Ascending aorta (tissue), 2 donors: ENCODE data around the gene E2F4. TPM values are rescaled to one million over a fixed set of nuclear protein-coding genes. Genes with fewer than 3 reads are reported as not detected.

Experiments
- DNase-seq, 2 donors: peaks; one replicate each; pipeline ENCODE4 v3.0.0-alpha.2; 2019; ENCODE audit warnings: low spot score in 2 of 2
- H3K27ac ChIP-seq, 2 donors: fragments of 200-600 bp; sonication (generic); one replicate each; pipeline ENCODE4 v1.5.1; 2016 to 2017; ENCODE audit warnings: mild to moderate bottlenecking in 1 of 2
- H3K27me3 ChIP-seq: fragments of 200-600 bp; sonication (generic); one replicate; pipeline ENCODE4 v1.5.1; 2017
- H3K36me3 ChIP-seq, 2 donors: fragments of 200-600 bp; sonication (generic); one replicate each; pipeline ENCODE4 v1.5.1; 2016
- H3K4me1 ChIP-seq, 2 donors: fragments of 200-600 bp; sonication (generic); one replicate each; pipeline ENCODE4 v1.5.1; 2016 to 2017; ENCODE audit warnings: mild to moderate bottlenecking in 1 of 2
- H3K4me3 ChIP-seq, 2 donors: fragments of 200-600 bp; sonication (generic); one replicate each; pipeline ENCODE4 v1.5.1; 2016 to 2017; ENCODE audit warnings: mild to moderate bottlenecking in 1 of 2
- H3K9me3 ChIP-seq, 2 donors: fragments of 200-600 bp; sonication (generic); one replicate each; pipeline ENCODE4 v1.5.1; 2016
- intact Hi-C: fragments of 100-400 bp; cut with DNase I; formaldehyde crosslinking; loops from one replicate; pipeline ENCODE4 v1.15.1; 2023
- total RNA-seq: library from RNA; depleted of rRNA; stranded (reverse); fragments of >200 nt; gene quantifications from one replicate; pipeline ENCODE4 v1.1.0, GENCODE V29; 2016
- TF ChIP-seq, protein P1 (sequence below), 3 experiments: fragments of 200-600 bp in 2 of 3; fragments of 450-650 bp in 1 of 3; sonication (generic) in 2 of 3; IDR thresholded peaks; one replicate each; pipeline ENCODE4 v1.5.1; 2016 to 2019; ENCODE audit warnings: antibody characterized with exemption in 3 of 3, mild to moderate bottlenecking in 1 of 3, moderate library complexity in 1 of 3

The E2F4 gene
- total RNA-seq, 1 donor from 2014 or later: 114 TPM

DNA sequence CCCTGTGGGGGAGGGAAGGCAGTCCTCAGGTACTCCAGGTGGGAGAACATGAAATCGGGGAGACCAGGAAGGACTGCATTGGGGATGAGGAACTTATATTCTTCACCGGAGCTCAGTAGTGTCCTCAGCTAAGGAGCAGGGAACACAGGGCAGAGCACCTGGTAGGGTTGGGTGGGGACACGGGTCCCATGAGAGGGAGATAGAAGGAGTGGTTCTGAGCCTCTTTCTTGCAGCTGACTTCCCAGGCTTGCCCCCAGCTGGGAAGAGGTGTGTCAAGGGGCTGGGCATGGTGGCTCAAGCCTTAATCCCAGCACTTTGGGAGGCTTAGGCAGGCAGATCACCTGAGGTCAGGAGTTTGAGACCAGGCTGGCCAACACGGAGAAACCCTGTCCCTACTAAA is 53.2 kb downstream of the E2F4 start:
- peak overlapping the region; percentile 82 to 89 for H3K27ac ChIP-seq
- intact Hi-C loops: loop anchor here (10.0 kb wide), 3 partner anchors 420 to 600 kb away; partner anchors contain the start of genes ACD, C16orf86, CENPT and ENKD1
- H3K9me3 ChIP-seq: no peaks in the 10 kb centered on the region
- H3K4me3 ChIP-seq: peak overlapping the region; percentile 65 to 69
- TF ChIP-seq, protein P1, sequence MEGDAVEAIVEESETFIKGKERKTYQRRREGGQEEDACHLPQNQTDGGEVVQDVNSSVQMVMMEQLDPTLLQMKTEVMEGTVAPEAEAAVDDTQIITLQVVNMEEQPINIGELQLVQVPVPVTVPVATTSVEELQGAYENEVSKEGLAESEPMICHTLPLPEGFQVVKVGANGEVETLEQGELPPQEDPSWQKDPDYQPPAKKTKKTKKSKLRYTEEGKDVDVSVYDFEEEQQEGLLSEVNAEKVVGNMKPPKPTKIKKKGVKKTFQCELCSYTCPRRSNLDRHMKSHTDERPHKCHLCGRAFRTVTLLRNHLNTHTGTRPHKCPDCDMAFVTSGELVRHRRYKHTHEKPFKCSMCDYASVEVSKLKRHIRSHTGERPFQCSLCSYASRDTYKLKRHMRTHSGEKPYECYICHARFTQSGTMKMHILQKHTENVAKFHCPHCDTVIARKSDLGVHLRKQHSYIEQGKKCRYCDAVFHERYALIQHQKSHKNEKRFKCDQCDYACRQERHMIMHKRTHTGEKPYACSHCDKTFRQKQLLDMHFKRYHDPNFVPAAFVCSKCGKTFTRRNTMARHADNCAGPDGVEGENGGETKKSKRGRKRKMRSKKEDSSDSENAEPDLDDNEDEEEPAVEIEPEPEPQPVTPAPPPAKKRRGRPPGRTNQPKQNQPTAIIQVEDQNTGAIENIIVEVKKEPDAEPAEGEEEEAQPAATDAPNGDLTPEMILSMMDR (IDR thresholded peaks at IDR 0.05): no peak
- peaks cover 36 to 44% of the 10 kb centered on the region in 2 donors for H3K4me1 ChIP-seq
- H3K27me3 ChIP-seq: peaks cover 6% of the 10 kb centered on the region
- no peaks in the 10 kb centered on the region for H3K36me3 ChIP-seq
- DNase-seq: no peak

DNA sequence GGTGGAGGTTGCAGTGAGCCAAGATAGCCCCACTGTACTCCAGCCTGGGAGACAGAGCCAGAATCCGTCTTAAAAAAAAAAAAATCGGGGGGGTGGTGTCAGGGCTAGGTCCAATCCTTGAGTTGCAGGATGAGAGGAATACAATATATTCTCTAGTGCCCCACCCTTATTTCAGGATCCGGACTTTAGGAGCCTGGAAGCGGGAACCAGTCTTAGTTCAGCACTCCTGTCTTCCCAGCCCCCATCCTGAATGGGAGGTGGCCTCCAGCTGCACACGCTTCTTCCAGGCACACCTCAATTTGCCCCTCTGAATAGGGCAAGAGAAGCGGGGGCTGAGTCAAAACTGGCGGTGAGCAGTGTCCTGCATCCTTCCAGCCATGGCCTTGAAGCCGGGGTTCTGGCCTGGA is 53.7 kb downstream of the E2F4 start:
- Histone ChIP-seq H3K27me3 (peaks cover 6% of the 10 kb centered on the region), H3K4me3 (peak overlapping the region; percentile 65 to 69), H3K36me3 (no peaks in the 10 kb centered on the region), H3K9me3 (no peaks in the 10 kb centered on the region), H3K4me1 (peaks cover 33 to 39% of the 10 kb centered on the region in 2 donors), H3K27ac (peak overlapping the region; percentile 82 to 89)
- intact Hi-C loops: loop anchor here (10.0 kb wide), 3 partner anchors 419 to 599 kb away; partner anchors contain the start of genes ACD, C16orf86, CENPT and ENKD1
- no peak for DNase-seq
- TF ChIP-seq, protein P1 (IDR thresholded peaks at IDR 0.05): no peak

DNA sequence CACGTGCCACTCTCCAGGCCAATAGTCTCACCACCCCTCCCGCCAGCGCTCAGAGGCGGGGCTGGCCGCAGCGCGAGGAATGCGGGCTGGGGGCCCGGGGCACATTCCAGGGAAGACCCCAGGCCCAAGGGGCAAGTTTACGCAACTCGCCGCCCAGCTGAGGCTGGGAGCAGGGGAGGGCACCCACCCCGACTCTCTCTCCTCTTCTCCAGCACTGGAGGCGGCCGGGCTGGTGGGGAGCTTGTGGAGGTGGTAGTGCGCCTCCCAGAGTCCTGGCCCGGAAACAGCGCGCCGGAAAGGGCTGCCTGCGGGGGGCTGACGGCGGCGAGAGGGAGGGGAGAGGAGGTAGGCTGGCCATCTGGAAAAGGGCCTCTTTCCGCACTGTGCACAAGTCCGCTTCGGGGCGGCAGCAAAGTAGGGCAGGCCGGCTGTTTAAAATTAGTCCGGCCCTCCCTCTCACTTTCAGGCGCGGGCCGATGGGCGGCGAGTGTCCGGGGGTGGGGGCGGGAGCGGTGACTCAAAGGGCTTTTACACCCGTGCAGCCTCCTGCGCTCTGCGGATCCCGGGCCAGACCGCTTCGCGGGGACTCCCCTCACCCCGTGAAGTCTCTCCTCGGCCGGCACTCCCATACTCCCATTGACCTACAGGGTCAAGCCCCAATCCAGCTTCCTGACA is 54.3 kb downstream of the E2F4 start:
- H3K9me3 ChIP-seq: no peaks in the 10 kb centered on the region
- peak overlapping the region; percentile 82 to 89 for H3K27ac ChIP-seq
- peaks cover 31 to 34% of the 10 kb centered on the region in 2 donors for H3K4me1 ChIP-seq
- H3K27me3 ChIP-seq: peaks cover 6% of the 10 kb centered on the region
- TF ChIP-seq, protein P1 (IDR thresholded peaks at IDR 0.05): peak in 2 of 3 experiments; percentile 48 to 54
- H3K4me3 ChIP-seq: peak overlapping the region; percentile 65 to 69
- no peaks in the 10 kb centered on the region for H3K36me3 ChIP-seq
- DNase-seq: peak in 1 of 2 donors; percentile 87
- intact Hi-C loops: loop anchor here (10.0 kb wide), 3 partner anchors 419 to 599 kb away; partner anchors contain the start of genes ACD, C16orf86, CENPT and ENKD1

DNA sequence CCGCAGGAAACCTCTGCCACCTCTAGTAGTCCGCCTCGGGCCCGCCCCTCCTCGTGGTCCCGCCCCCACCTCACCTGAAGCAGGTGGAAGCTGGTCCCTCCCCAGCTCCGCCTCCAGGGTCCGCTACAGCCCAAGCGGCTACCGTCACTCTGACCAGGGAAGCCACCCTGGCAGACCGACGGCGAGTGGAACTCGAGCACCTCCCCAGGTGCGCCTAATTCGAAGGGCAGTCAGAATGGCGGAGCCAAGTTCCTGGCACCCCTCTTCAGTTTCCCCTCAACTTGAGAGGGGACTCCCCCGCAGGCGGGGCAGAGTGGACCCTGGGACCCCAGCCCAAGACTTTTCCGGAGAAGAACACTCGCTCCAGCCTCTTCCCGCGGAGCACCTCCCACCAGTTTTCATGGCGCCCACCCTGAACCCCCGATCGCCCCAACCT is 54.8 kb downstream of the E2F4 start:
- Histone ChIP-seq H3K4me3 (peak overlapping the region; percentile 65 to 69), H3K27me3 (peaks cover 6% of the 10 kb centered on the region), H3K9me3 (no peaks in the 10 kb centered on the region), H3K27ac (peak overlapping the region; percentile 82 to 89), H3K36me3 (no peaks in the 10 kb centered on the region), H3K4me1 (peaks cover 28 to 31% of the 10 kb centered on the region in 2 donors)
- TF ChIP-seq, protein P1 (IDR thresholded peaks at IDR 0.05): no peak
- intact Hi-C loops: loop anchor here (1.0 to 10.0 kb wide), 4 partner anchors 19 to 598 kb away; partner anchors contain the start of genes ACD, C16orf86, CENPT and ENKD1
- DNase-seq: no peak

DNA sequence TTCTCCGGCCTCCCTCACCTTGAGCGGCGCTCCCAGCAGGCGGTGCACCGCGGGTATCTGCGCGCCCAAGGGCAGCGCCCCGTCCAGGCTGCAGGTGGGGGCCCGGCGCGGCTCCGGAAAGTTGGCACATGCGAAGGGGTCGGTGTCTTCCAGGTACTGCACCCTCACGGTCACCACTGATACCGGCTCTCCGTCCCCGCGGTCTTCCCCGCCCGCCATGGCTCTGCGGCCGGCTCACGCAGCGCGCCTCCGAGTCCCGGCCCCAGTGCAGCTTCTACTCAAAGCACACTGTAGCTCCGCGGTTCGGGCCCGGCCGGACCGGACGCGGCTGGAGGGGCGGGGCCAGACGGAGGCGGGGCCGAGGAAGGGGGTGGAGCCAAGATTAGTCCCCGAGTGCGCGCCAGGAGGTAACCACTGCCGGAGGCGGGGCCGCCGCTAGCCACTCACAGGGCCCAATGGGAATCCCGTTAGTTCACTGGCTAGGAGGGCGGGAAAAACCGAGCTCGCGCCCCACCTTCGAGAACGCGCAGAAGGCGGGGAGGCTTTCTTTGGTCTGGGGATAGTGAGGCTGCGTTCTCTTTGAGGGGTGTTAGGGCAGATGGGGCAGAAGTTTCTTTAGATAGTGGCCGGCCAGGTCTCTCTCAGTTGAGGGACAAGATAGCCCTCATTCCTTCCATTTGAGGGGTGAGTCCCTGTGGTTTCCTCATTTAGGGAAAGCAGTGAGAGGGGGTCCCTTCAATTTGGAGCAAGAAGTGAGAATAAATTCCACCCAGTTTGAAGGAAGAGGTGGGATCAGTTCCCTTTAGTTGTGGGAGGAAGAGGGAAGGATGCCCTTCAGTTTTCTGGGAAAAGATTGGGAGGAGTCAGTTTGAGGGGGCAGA is 55.5 kb downstream of the E2F4 start, which contains the start of gene FHOD1:
FHOD1 (minus strand) TSS at position 290 of the 881 bp plus-strand sequence; CDS start at position 219, 71 bp downstream.
- TF ChIP-seq, protein P1 (IDR thresholded peaks at IDR 0.05): no peak
- intact Hi-C loops: loop anchor here (1.0 to 10.0 kb wide), 4 partner anchors 20 to 597 kb away; partner anchors contain the start of genes ACD, C16orf86, CENPT and ENKD1
- Histone ChIP-seq H3K27ac (peak within 1 kb of the TSS; percentile 82 to 89), H3K27me3 (peaks cover 6% of the 10 kb centered on the region), H3K4me3 (peak within 1 kb of the TSS; percentile 69 to 71), H3K4me1 (peaks cover 28 to 31% of the 10 kb centered on the region in 2 donors), H3K9me3 (no peaks in the 10 kb centered on the region), H3K36me3 (no peaks in the 10 kb centered on the region)
- peak; percentile 94 to 99 for DNase-seq
